Measurements from ENCODE around the gene DTX1.

DTX1 gene

DNA sequence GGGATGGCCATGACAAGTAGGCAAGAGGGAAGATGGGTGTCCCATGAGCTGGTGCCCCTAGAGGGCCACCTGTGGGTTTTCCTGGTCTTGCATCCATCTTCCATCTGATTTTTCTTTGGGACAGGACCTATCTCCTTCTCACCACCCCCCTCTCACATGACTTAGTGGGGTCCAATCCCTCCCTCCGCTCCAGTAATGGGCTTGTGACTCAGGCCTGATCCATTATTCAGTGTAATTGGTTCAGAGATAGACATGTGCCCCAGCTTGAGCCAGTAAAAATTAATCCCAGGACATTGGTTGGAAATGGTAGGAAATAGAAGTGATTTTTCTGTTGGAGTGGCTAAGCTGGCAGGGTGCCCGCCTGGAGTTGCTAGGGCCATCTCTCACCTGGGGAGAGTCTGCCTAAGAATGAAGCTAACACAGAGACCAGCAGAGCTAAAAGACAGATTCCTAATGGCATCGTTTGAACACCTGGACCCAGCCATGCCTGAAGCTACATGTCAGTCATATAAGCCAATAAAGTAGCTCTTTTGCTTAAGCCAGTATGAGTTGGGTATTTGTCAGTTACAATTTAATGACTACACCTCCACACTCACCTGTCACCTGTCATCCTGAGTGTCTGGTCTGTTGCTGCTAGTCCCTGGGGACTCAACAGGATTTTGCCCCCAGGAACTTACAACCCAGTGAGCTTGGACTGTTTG is 64.3 kb downstream of the DTX1 start:
- H3K27ac ChIP-seq = no peak overlapping the region
- TF ChIP-seq, protein P1, sequence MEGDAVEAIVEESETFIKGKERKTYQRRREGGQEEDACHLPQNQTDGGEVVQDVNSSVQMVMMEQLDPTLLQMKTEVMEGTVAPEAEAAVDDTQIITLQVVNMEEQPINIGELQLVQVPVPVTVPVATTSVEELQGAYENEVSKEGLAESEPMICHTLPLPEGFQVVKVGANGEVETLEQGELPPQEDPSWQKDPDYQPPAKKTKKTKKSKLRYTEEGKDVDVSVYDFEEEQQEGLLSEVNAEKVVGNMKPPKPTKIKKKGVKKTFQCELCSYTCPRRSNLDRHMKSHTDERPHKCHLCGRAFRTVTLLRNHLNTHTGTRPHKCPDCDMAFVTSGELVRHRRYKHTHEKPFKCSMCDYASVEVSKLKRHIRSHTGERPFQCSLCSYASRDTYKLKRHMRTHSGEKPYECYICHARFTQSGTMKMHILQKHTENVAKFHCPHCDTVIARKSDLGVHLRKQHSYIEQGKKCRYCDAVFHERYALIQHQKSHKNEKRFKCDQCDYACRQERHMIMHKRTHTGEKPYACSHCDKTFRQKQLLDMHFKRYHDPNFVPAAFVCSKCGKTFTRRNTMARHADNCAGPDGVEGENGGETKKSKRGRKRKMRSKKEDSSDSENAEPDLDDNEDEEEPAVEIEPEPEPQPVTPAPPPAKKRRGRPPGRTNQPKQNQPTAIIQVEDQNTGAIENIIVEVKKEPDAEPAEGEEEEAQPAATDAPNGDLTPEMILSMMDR (conservative IDR thresholded peaks at IDR 0.05) = no peak

DNA sequence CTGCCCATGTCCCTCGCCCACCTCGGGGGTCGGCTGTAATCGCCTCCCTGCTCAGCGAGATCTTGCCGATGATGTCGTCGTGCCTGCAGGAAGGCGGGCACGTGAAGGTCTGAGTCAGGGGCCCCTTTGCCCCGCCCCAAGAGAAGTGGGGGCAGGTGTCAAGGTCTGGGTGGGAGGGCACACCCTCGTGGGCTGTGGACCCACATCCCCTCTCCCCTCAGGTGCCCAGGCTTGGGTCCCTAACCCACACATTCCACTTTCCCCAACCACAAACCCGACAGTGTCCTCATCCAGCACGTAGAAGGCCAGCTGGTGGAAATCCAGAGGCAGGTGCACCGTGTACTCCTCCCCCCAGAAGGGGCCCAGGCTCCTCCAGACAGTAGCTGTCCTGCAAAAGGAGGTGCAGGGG is 71.3 kb downstream of the DTX1 start:
- TF ChIP-seq, protein P1 (conservative IDR thresholded peaks at IDR 0.05) = no peak
- no peak overlapping the region for H3K27ac ChIP-seq

DNA sequence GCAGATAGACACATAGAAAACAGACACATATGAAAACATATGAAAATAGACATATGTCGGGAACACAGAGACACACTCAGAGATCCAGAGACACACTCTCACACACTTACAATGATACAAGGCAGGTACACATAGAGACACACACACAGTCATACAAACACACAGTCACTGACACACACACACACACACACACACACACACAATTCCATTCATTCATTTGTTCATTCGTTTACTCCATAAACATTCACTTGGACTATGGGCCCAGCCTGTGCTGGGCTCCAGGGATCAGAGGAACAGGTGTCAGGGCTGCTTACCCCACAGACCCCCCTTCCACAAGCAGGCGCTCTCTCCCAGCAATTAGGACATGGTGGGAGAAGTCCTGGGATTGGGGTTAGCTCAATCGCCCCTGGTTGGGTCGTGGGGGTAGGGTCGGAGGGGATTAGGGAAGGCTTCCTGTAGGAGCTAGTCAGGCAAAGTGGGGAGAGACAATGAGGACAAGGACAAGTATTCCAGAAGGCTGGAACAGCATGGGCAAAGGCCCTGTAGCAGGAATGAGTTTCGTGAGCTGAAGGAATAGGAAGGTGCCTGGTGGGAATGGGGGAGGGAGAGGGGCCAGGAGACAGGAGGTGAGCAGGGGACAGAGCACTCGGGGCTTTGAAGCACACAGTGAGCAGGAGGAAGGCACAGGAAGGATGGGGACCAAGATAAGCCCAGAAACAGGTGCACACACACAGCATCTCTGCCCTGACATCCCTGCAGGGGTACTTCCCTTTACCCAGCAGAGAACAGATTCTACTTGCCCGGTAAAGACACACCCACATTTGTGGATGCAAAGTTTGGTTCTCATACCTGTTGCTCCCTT is 72.5 kb downstream of the DTX1 start:
- TF ChIP-seq, protein P1 (conservative IDR thresholded peaks at IDR 0.05) = no peak
- no peak overlapping the region for H3K27ac ChIP-seq

DNA sequence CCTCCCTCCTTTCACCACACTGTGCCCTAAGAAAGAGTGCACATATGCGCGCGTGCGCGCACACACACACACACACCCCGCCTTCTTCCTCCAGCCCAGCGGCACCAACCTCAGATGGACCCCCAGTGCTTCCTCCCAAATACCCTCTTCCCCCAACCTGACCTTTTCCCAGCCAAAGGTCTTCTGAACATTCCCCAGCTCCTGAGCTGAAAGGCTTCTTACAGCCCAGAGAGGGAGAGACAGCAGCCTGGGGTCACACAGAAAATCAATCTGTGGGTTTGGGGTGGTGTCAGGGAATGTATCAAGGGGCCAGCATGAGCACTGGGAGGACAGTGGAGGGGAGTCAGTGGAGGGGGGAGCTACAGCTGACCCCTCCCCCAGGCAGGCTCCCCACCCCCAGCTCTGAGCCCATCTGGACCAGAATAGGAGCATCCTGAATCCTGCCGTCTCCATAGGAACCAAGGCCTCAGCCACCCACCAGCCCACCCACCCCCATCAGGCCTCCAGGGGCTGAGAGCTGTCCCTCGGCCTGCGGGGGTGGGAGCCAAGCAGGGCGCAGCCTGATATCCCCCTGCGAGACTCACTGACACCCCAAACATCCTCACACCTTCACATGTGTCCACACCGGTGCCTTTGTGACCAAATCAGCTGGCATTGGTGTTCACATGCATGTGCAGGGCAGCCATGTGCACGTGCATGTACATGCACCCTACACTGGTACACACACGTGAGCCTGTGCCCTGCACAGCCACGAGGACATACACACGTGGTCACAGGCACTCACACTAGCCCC is 73.3 kb downstream of the DTX1 start:
- H3K27ac ChIP-seq = no peak overlapping the region
- TF ChIP-seq, protein P1 (conservative IDR thresholded peaks at IDR 0.05) = no peak

DNA sequence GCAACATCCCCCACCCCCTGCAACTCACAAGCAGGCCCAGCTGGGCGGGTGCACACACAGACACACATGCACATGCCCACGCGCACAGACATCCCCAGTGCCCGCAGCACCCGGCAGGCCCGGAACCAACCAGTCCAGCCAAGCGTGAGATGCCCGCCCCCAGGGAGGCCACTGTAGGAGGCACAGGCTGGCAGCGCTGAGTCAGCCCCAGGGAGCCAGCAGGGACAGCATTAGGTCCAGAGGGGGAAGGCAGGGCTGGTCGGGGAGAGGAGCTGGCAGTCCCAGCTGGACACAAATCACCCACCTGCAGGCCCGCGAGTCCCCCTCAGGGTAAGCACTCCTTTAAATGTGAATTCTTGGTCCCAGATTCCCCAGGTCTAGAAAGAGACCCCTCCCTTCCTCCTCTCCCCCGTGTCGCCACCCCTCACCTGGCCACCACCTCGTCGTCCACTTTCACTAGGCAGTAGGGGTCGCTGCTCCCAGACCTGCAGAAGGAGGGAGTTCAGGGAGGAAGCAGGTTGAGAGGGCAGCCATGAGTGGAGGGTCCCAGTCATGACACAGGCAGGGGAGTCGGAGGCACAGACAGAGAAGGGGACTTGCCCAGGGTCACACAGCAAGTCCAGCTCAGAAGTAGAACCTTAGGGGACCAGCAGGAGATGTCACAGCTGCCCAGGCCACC is 74.1 kb downstream of the DTX1 start:
- no peak overlapping the region for H3K27ac ChIP-seq
- TF ChIP-seq, protein P1 (conservative IDR thresholded peaks at IDR 0.05) = no peak

DNA sequence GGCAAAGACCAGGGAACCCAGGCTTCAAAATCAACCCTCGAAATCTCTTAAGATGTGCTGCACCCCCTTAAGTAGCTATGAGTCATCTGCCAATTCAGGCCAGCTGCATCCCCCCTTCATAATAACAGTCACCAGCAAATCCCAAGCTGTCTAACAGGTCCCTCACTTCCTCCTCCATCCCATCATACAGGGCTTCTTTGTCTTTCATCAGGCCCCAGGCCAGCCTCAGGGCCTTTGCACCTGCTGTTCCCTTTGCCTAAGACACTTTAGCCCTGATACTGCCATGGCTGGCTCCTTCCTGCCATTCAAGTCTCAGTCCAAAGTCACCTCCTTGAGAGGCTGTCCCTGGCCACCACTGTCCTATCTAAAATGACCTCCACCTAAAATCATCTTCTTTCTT is 75.0 kb downstream of the DTX1 start:
- TF ChIP-seq, protein P1 (conservative IDR thresholded peaks at IDR 0.05) = no peak
- no peak overlapping the region for H3K27ac ChIP-seq
